Uterus (tissue), 2 donors: ENCODE results near the gene IQSEC3.

Source experiments
- CTCF ChIP-seq, 4 experiments: fragments of 200-600 bp in 2 of 4; fragments of 450-650 bp in 2 of 4; sonication (generic) in 2 of 4; IDR thresholded peaks; one replicate each; pipeline ENCODE4 v1.5.1; 2016 to 2019; ENCODE audit warnings: antibody characterized with exemption in 4 of 4, mild to moderate bottlenecking in 2 of 4, moderate library complexity in 1 of 4
- POLR2A ChIP-seq, 2 donors: fragments of 450-650 bp; IDR thresholded peaks; one replicate each; pipeline ENCODE4 v1.6.1; 2016; ENCODE audit warnings: antibody characterized with exemption in 2 of 2, mild to moderate bottlenecking in 1 of 2, moderate library complexity in 1 of 2

- TF ChIP-seq CTCF (IDR thresholded peaks at IDR 0.05): no peak
- no peak for TF ChIP-seq POLR2A (IDR thresholded peaks at IDR 0.05)
These were observed 17.5 kb downstream of the IQSEC3 start for GRCh38 chr12:84056-84455.
